Inflammatory macrophage treated with lipopolysaccharide for 4 hours (primary cell): ENCODE measurements around the gene NPC1L1.
"Not testable (repeated sequence)": the region's sequence is repeated elsewhere in the genome, so short reads cannot be mapped to it uniquely, and the experiment has no call there.

Source experiments
- DNase-seq: peaks from one replicate; pipeline ENCODE4 v3.0.0-alpha.2; 2020

Gene NPC1L1

DNA sequence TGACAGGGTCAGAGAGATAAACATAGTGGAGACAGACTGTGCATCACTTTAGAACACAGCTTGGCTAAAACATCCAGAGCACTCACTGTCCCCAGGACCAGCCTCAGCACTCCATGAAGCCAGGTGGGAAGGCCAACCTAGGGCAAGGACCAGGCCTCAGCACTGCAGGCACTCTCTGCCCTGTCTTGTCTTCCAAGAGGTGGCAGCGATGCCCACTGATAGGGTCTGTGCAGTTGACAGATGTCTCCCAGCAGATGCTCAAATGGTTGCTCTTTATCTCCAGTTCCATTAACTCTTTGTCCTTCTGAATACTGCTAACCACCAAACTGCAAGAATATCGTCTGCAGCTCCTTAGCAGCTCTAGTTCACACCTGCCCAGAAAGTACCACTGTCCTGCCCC, 23.5 kb upstream of the NPC1L1 start:
- no peak for DNase-seq

DNA sequence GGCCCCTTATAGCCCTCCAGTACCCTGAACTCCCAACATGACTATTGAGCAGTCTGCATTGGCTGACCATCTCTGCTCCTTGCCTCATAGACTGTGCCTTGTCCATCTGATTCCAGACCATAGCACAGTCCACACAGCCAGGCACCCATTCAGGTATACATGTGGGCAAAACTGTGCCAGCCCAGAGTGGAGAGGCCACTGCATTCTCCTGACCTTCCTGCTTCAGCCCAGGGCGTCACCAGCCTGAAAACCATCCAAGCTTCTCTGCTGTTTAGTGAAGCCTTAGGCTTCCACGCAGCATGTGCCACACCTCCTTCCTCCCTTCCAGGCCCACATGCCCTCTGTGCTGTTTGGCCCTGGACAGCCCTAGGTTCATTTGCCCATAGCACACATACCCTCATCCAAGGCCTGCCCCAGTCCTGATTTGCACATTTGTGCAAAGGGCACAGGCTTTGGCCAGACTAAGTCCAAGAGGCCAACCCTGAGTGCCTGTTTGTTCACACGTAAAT, 22.1 kb upstream of the NPC1L1 start:
- DNase-seq: no peak

DNA sequence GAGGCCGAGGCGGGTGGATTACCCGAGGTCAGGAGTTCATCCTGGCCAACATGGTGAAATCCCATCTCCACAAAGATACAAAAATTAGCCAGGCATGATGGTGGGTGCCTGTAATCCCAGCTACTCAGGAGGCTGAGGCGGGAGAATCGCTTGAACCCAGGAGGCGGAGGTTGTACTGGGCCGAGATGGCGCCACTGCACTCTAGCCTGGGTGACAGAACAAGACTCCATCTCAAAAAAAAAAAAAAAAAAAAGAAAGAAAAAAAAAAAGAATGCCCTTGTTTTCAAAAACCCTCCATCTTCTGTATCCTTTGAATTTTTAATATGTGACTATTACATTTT, 21.5 kb upstream of the NPC1L1 start:
- DNase-seq: not testable (repeated sequence)

DNA sequence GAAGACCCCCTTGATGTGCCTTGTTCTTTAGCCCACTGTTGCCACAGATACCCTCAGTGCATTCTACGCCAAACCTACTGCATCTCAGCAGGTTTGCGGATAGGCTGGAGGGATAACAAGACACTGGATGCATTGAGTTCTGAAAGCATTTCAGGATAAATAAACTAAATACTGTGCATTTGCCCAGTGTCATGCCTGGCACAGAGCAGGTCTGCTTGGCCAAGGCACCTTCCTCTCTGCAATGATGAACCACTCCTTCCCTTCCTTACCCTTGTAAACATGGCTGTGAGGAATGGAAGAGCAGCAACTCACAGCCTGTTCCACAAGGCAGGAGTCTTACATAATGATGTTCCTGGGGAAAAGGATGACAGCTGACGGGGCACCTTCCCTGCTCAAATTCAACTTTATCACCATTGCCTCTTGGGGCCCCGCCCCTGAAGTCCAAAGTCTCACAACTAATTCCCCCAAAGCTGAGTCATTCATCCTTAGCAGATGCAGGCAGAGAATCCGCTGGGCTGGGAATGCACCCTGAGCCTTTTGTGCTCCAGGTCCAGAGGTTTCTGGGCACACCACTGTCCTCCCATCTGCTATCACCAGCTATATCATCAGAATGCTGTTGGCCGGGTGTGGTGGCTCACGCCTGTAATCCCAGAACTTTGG, 21.0 kb upstream of the NPC1L1 start:
- no peak for DNase-seq

DNA sequence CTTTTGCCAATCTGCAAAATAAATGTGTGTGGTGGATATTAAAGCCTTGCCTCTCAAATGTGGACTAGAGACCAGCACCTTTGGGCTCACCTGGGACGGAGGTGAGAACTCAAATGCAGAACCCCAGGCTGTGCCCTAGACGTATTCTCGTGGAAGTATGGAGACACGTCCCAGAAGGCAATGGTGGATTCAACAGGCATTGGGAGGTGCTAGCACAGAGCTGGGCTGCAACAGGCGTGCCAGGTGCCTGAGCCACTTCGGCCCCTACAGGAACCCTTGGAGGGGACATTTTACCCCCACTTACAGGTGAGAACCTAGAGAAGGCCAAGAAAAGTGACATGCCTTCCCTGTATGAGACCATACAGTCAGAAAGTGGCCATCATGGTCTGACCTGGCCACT, 20.4 kb upstream of the NPC1L1 start:
- DNase-seq: no peak

DNA sequence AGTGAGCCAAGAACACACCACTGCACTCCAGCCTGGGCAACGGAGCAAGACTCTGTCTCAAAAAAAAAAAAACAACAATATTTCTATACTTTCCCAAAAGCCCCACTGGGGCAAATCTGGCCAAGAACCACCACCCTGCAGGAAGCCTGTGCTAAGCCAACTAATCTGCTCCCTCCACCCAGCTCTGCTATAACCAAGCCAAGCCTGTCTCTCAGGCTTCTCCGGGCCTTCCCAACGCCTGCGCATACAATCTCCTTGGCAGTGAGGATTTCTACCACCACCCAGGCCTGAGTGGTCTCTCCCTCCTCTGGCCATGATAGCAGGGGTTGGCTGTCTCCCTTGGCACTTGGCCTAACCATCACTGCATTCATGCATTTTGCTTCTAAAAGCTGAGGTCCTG, 18.4 kb upstream of the NPC1L1 start:
- no peak for DNase-seq

DNA sequence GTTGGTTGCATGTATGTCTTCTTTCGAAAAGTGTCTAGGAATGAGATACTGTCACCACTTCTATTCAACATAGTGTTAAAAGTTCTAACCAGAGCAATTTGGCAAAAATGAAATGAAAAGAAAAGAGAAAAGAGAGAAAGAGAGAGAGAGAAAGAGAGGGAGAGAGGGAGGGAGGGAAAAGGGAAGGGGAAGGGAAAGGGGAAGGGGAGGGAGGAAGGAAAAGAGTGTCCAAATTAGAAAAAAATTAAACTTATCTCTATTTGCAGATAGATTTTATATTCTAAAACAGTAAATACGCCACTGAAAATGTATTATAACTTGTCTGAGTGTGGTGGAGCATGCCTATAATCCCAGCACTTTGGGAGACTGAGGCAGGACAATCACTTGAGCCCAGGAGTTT, 16.4 kb upstream of the NPC1L1 start:
- DNase-seq: no peak

DNA sequence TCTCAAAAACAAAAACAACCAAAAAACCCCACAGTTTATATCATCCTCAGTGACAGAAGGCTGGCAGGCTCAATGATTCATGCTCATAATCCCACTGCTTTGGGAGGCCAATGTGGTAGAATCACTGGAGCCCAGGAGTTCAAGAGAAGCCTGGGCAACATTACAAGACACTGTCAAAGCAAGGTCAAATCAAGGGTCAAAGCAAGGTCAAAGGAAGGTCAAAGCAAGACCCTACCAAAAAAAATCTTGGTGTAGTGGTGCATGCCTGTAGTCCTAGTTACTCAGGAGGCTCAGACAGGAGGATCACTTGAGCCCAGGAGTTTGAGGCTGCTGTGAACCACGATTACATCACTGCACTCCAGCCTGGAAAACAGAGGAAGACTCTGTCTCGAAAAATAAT, 14.2 kb upstream of the NPC1L1 start:
- no peak for DNase-seq

DNA sequence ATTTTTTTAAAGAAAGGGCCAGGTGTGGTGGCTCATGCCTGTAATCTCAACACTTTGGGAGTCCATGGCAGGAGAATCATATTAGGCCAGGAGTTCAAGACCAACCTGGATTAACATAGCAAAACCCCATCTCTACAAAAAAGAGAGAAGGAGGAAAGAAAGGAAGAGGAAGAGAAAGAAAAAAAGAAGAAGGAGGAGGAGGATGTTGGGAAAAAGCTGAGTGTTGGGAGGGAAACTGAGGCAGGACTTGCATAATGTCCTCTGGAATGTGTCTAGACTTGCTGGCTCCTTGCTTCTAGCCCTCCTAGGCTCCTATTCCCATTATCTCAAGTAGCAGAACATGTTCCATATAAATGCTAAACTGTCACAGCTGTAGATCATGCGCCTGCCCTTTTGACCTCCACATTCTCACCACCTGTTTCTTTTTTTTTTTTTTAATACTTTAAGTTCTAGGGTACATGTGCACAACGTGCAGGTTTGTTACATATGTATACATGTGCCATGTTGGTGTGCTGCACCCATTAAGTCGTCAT, 11.4 kb upstream of the NPC1L1 start:
- not testable (repeated sequence) for DNase-seq

DNA sequence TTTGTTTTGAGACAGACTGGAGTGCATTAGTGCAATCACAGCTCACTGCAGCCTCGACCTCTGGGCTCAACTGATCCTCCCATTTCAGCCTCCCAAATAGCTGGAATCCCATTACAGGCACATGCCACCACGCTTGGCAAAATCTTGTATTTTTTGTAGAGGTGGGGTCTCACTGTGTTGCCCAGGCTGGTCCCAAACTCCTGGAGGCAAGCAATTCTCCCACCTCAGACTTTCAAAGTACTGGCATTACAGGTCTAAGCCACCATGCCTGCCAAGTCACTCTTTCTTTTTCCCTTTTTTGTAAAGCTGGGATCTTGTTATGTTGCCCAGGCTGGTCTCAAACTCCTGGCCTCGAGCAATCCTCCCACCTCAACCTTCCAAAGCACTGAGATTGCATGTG, 8.3 kb upstream of the NPC1L1 start:
- no peak for DNase-seq

DNA sequence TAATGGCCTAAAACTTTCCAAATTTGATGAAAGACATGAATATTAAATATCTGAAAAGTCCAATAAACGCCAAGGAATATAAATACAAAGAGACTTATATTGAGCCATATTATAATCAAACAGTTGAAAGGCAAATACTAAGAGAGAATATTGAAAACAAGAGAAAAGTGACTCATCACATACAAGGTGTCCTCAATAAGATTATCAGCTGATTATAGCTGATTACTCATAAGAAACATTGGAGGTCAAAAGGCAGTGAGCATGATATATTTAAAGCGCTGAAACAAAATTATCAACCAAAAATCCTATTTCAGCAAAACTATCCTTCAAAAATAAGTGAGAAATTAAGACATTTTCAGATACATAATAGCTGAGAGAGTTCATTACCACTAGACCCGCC, 7.8 kb upstream of the NPC1L1 start:
- no peak for DNase-seq

DNA sequence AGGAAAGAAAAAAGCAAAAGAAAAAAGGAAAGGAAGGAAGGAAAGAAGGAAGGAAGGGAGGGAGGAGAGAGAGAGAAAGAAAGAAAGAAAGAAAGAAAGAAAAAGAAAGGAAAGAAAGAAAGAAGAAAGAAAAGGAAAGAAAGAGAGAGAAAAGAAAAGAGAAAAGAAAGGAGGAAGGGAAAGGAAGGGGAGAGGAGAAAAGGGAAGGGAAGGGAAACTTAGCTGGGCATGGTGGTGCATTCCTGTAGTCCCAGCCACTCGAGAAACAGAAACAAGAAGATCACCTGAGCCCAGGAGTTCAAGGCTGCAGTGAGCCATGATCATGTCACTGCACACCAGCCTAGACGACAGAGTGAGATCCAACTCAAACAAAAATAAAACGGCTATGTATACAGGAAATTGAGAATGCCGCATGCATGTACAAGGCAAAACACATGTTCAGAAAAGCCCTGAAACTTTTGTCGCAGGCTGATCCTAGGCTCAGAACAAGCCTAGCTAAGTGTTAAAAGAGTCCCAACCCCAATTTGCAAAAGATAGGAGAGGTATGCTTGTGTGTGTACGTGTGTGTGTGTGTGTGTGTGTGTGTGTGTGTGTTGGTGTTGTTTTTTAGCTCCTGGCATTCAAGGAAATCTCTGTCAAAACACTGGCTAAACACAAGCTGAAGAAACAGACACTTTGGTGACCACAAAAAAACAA, 6.6 kb upstream of the NPC1L1 start:
- DNase-seq: no peak

DNA sequence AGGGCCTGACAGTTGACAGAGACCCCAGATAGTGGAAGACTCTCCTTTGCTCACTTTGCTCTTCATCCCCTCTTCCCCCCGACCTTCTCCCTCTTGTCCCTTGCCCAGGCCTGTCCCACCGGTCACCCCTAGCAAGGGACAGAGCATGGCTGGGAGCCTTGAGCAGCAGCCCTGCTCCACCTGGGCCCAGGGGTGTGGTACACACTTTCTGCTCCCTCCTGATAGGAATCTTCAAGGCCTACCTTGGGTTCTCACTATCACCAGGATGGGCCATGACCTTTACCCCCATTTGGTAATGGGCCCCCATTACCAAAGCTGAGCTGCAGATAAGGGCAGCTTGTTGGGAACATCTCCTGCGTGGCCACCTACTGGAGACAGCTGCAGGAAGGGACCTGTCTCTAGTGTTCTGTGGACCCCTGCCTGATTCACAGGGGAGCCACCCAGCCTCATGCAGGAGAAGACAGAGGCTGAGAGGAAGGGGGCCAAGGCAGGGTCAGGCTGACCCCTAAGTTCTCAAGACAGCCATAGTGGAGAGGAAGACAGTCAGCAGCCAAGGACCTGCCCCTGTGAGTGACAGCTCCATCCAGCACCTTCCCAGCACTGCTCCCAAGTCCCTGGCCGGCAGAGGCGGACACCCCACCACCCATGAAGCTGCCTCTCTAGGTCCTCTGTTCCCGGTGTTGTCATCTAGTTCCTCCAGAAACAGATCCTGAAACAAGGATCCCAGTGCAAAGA, 913 bp upstream of the NPC1L1 start:
- no peak for DNase-seq

DNA sequence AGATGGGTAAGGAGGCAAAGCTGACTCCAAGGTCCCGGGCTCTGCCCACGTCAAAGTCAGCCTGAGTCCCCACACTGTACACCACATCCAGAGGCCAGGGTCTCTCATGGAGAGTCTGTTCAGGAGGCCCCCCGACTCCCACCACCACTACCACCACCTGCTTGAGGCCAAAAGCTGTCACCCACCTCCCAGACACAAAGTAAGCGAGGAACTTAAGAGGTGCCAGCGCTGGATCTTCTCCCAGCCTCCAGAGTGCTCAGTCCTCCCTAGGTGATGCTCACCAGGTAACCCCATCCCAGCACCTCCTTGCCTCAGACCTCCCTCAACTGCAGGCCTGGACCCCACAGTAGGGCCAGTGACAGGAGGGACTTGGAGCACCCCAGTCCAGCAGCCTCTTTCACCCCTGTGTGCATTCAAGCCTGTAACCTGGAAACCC, 520 bp downstream of the NPC1L1 start:
- DNase-seq: no peak

DNA sequence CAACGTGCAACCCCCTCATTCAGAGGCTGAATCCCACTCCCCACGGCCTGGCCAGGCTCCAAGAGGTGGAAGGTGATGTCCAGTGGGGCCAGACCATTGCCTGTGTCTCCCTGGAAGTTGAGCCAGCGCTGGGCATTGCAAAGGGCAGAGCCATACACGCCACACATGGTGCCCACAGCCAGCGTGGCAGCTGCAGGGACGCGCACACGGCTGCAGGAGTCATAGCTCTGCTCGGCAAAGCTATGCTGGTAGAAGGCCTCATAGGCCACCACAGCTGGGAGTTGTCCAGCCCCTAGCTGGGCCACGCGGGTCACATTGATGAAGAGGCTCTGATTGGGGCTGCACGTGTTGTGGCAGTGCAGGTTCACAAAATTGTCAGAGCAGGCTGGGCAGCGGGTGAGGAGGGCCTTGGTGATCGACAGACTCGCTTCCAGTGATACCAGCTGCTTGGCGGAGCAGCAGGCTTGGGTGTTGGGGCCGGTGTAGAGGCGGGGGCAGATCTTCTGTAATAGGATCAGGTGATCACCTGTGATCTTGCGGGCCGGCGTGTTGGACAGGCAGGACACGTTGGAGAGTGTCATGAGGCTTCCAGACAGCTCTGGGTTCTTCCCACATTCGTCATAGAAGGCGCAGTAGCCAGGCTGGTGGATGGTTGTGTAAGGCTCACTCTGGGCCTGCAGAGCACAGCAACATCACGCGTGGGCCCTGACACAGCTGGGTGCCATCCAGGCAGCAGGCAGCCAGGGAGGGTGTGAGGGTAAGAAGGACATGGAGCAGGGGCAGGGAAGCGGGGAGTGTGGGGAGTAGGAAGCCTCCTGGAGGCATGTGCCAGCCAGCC, 1.2 kb downstream of the NPC1L1 start:
- no peak for DNase-seq

DNA sequence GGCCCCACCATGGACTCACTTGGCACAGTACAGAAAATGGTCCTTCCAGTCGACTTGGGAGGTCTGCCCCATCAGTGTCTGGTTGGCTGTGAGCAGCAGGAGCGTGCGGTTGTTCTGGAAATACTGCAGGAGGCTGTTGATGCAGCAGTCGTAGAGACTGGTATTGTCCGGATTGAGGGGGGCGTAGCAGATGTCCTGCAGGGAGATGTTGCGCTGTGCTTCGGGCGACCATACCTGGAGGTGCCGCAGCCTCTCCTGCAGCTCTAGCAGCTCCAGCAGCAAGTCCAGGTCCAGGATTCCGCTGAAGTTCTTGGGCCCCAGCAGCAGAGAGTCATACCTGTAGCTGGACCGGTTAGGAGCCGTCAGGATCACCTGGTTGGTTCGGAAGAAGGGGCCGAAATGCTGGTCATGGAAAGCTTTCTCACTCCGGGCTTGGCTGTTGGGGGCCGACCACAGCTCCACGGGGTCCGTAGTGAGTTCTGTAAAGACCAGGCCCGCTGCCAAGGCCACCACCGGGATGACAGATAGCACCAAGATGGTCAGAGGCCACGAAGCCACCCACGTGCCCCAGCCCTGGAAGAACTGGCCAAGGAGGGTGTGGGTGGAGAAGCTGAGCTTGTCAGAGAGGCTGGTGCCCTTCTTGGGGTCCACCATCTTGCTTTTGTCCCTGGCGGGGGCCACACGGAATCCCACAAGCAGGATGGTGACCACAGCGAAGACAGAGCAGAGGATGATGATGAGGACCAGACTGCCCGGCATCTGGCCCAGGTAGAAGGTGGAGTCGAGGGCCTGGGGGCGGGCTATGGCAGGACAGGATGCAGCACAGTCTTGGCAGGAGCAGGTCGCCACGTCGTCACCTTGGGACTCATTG, 2.1 kb downstream of the NPC1L1 start:
- no peak for DNase-seq

DNA sequence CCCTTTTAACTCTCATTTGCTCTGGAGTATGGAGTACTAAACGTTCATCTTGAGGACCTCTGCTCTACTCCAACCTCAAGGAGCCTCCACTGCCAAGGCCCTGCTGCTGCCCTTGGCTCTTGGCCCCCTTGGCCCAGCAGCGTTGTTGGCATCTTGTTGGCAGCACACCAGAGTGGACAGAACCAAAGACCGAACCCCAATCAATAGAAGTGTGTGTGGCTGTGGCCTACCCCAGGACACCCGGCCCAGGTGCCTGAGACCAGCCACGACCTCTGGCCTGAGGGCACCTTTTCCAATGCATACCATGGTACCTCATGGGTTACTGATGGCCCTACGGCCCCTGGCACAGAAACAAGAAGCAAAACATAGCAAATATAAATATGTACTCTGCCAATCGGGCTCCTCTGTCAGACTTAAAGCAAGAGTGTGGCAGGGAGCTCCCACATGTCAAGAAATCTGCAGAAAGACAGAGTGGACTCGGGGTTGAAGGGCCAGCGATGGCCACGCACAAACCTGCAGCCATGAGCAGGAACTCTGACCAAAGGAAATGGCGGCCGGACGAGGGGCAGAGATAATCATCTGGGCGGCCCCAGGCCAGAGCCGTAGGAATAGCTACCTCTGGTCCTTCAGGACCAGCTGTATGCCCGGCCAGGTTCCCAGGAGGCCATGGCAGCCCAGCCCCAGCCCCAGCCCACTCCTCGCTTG, 2.9 kb downstream of the NPC1L1 start:
- DNase-seq: no peak

DNA sequence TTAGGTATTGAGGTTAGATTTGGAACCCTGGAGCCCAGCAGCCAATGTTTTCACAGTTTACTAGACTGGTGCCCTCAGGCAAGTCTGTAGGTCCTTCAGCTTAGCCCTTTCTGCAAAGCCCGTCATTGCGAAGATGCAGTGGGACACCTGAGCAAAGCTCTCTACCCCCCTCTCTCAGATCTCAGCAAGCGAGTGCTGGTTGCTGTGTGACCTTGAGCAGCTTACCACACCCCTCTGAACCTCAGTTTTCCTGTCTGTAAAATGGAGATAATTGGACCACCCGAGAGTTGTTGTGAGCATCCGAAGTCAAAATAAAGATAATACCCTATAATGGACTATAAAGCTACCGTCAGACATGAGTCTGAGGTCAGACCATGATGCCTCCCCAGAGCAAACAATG, 3.7 kb downstream of the NPC1L1 start:
- DNase-seq: no peak

DNA sequence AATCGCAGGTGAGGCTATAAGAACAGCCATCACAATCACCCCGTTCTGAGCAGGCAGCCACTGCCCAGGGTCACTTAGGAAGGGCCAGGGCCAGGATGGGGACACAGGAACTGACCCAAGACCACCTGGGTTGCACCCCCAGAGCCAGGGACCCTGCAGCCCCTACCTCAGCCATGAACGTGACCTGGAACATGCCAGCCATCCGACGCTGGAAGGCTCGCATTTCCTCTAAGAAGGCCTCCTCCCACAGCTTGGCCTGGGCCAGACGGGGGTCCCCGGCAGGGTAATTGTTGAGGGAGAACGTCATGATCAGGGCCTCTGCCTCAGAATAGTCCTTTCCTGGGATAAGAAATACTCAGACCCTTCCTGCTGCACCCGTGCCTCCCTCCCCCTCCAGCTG, 5.0 kb downstream of the NPC1L1 start:
- DNase-seq: no peak

DNA sequence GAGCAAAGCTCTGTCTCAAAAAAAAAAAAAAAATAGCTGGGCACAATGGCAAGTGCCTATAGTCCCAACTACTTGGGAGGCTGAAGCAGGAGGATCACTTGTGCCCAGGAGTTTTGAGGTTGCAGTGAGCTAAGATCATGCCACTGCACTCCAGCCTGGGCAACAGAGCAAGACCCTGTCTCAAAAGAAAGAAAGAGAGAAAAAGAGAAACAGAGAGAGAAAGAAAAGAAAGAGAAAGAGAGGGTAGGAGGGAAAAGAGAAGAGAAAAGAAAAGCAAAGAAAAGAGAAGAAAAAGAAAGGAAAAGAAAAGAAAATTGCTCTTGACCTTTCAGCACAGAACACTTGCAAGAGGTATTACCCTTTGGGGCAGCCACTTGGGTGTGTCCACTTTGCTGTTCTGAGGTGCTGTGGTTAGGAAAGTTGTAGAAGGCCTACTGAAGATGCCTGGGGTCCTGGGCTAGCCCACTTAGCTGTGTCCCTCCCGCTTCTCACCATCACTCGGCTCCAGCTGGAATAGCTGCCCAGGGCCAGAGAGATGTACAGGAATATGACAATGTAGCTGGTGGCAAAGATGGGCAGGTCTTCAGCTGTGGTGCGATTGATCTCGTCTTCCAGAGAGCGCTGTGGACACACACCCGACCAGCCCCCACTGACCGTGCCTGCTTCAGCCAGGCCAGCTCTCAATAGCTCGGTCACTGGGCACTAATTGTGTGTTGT, 5.6 kb downstream of the NPC1L1 start:
- no peak for DNase-seq

DNA sequence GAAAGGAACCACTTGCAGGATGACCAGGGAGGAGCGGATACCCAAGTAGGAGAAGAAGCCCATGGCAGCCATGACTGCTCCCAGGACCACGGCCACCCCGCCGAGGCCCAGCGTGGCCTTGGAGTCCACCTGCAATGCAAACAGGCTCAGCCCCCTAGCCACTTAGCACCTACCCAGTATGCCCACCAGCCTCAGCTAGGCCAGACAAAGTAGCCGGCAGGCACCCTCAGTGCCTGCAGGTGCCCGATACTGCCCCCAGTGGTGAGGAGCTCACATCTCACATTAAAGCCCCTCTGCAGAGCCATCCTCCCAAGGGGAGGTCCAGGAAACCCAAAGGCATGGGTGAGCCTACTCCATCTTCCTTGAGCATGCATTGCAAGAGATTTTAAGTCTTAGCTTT, 6.6 kb downstream of the NPC1L1 start:
- DNase-seq: peak; percentile 56
